Smooth muscle cell of the brain vasculature (primary cell): Measurements from ENCODE around the gene IKBKE.

ENCODE experiments used
- DNase-seq: peaks from one replicate; pipeline ENCODE4 v3.0.0-alpha.2; 2012; ENCODE audit warnings: low read depth, low spot score

The IKBKE gene

GRCh38 chr1:206512058-206512850, 42.0 kb downstream of the IKBKE start:
- DNase-seq = no peak

- no peak for DNase-seq
These were observed 42.5 kb downstream of the IKBKE start for GRCh38 chr1:206512851-206513180.

GRCh38 chr1:206513312-206514111, 43.2 kb downstream of the IKBKE start:
- no peak for DNase-seq

- DNase-seq = no peak
These were observed 44.6 kb downstream of the IKBKE start for GRCh38 chr1:206514813-206515387.

- no peak for DNase-seq
These were observed 46.4 kb downstream of the IKBKE start for GRCh38 chr1:206516728-206516990.

- DNase-seq = no peak
These were observed 47.5 kb downstream of the IKBKE start for GRCh38 chr1:206517784-206518183.

GRCh38 chr1:206518206-206518605, 47.9 kb downstream of the IKBKE start:
- DNase-seq = no peak

GRCh38 chr1:206518743-206519142, 48.5 kb downstream of the IKBKE start:
- DNase-seq = no peak

GRCh38 chr1:206521127-206521526, 50.9 kb downstream of the IKBKE start:
- no peak for DNase-seq

- DNase-seq = no peak
These were observed 51.6 kb downstream of the IKBKE start for GRCh38 chr1:206521694-206522402.

- no peak for DNase-seq
These were observed 54.6 kb downstream of the IKBKE start for GRCh38 chr1:206524739-206525364.

GRCh38 chr1:206526064-206526911, 56.0 kb downstream of the IKBKE start:
- DNase-seq = no peak

GRCh38 chr1:206529425-206529824, 59.1 kb downstream of the IKBKE start:
- no peak for DNase-seq

- no peak for DNase-seq
These were observed 62.1 kb downstream of the IKBKE start for GRCh38 chr1:206532368-206532767.

- DNase-seq = no peak
These were observed 64.3 kb downstream of the IKBKE start for GRCh38 chr1:206534552-206534951.

- DNase-seq = no peak
These were observed 65.5 kb downstream of the IKBKE start for GRCh38 chr1:206535853-206536188.

GRCh38 chr1:206537141-206537540, 66.9 kb downstream of the IKBKE start:
- DNase-seq = no peak

GRCh38 chr1:206538086-206538770, 68.0 kb downstream of the IKBKE start:
- DNase-seq = no peak

- no peak for DNase-seq
These were observed 68.8 kb downstream of the IKBKE start for GRCh38 chr1:206538901-206539640.
